ENCODE results near the gene SMIM32. TPM values are rescaled to one million over a fixed set of nuclear protein-coding genes. Genes with fewer than 3 reads are reported as not detected.

SMIM32 gene
- total and polyA plus RNA-seq, 8 donors = 0.30 to 22.0 (median 0.75) TPM; not detected in 3

Other genes starting within 250 kb of the SMIM32 start
- gene LECT2, start 238.2 kb downstream of the SMIM32 start, total RNA-seq = not detected
- gene LECT2, start 238.2 kb downstream of the SMIM32 start, polyA plus RNA-seq = not detected
- gene TGFBI, start 164.2 kb downstream of the SMIM32 start, total RNA-seq = 100 to 1,000 TPM in 1 of 5 donors, 10 to 100 TPM in 4; 24.5 to 180 (median 70.1) TPM
- gene TGFBI, start 164.2 kb downstream of the SMIM32 start, polyA plus RNA-seq = 100 to 1,000 TPM in 1 of 3 donors, 10 to 100 TPM in 2; 43.5 to 116 (median 54.4) TPM
- gene SMAD5, start 60.3 kb downstream of the SMIM32 start, total RNA-seq = 100 to 1,000 TPM in 1 of 5 donors, 10 to 100 TPM in 4; 18.8 to 220 (median 61.4) TPM
- gene SMAD5, start 60.3 kb downstream of the SMIM32 start, polyA plus RNA-seq = 10 to 100 TPM in 2 of 3 donors, 1 to 10 TPM in 1; 6.8 to 10.8 (median 10.5) TPM
- gene TRPC7, start 172.4 kb upstream of the SMIM32 start, total RNA-seq = not detected
- not detected for gene TRPC7, start 172.4 kb upstream of the SMIM32 start, polyA plus RNA-seq